AML-193 (cell line): ENCODE results near the gene COL28A1.
"Not testable (repeated sequence)": the region's sequence is repeated elsewhere in the genome, so short reads cannot be mapped to it uniquely, and the experiment has no call there.

Source experiments
- DNase-seq, 2 experiments: peaks; one replicate each; lab custom pipeline; 2025; lab: John Stamatoyannopoulos, UW

COL28A1 gene

DNA sequence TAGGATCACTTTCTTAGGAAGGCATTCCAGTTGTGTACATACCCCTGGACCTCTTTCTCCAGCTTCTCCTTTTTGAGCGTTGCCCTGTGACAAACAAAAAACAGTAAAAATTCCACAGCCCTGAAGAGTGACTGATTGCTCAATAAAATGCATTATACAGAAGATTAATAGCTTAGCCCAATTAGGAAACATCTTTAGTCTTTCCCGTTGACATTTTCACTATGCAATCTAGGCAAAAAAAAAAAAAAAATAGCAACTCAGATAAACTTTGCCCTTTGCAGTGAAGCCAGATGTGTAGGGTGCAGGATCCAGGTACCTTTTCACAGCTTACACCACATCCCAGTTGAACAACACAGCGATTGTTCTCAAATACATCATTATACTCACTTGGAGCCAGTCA is 17.9 kb downstream of the COL28A1 start:
- no peak for DNase-seq

DNA sequence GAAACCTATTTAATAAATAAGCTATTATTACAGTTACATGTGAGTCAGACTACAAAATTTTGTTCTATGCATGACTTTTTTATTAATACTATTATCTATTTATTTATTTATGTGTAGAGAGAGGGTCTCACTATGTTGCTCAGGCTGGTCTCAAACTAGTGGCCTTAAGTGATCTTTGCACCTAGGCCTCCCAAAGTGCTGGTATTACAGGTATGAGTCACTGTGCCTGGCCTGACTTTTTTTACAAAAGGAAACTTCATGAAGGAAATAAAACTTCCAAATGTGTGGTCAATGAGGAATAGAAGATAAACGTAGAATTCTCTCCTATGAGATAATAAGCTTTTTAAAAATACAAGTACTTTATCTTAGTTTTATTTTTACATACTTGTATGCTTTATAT is 19.0 kb downstream of the COL28A1 start:
- no peak for DNase-seq

DNA sequence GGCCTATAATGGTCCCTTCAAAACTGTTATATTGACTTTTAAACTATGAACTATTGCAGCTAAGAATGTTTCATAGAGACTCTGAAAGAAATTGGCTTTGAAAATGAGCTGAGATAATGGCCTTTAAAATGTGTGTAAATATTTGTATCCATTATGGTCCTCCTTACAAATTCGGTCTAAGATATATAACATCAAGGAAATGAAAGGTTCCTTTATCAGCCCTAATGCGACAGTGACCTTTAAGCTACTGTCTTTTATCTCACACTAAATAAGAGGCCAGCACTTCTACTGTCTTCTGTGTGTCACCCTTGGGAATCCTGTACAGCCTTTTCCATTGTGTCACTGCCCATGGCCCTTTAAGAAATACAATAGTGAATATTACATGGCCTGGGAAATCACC is 19.5 kb downstream of the COL28A1 start:
- no peak for DNase-seq

DNA sequence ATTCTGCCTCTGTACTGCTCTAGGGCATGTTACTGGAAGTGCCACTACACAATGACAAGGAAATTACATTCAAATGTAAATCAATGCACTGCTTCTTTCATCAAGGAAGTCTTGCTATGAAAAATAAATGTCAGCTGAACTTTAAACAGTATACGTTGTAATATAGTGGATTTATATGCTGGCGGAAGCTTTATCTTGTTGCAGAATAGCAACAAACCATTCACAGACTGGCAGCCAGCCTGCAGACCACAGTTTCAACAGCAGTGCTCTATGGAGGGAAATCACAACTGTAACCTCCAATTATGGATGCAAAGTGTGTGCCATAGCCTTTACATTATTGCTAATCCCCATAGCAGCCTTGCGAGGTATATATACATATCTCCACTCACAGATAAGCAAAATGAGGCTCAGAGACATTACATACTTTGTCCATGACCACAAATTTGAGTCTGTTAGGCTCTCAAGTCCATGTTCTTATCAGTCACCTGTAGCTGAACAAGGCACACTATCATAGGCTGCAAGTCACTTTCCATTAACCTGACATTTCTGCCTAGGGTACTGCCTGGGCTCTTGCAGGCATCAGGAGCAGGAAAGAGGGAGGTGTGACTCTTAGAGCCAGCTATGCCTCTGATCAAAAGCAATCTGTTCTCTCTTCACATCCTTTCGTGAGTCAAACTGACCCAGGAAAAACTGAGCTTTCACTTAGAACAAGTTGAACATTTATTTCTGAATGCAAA is 22.6 kb downstream of the COL28A1 start:
- no peak for DNase-seq

DNA sequence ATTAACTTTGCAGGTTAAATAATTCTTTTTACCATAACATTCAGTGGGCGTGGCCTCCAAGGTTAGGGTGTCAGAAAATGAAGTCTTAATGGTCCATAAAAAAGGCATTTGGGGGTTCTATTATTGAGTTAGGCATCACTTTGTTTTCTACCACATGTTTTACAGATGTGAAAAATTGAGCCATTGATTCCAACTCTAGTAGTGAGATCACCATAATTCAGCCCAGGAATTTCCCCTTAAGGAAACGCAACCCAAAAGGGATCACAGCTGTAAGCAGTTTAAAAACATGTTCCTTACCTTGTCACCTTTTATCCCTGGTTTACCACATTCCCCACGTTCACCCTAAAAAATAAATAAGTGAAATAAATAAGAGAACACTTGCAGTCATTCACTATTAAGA is 24.9 kb downstream of the COL28A1 start:
- no peak for DNase-seq

DNA sequence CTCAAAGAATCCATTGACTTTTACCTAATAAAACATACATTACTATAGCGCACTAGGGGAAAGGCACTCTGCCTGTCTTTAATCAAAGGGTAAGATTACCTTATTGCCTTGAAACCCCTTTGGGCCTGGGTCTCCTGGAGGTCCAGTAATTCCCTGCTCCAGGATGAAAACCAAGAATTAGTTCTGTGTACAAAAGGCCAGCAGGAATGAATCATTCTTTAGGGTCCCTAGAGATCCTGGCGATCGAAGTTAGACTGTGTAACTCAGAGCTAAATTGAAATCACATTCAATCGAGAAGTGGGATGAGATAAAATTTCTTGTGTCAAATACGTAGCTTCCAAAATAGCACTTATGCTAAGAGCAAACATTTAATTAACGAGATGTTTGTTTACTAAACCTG is 29.8 kb downstream of the COL28A1 start:
- DNase-seq: no peak

DNA sequence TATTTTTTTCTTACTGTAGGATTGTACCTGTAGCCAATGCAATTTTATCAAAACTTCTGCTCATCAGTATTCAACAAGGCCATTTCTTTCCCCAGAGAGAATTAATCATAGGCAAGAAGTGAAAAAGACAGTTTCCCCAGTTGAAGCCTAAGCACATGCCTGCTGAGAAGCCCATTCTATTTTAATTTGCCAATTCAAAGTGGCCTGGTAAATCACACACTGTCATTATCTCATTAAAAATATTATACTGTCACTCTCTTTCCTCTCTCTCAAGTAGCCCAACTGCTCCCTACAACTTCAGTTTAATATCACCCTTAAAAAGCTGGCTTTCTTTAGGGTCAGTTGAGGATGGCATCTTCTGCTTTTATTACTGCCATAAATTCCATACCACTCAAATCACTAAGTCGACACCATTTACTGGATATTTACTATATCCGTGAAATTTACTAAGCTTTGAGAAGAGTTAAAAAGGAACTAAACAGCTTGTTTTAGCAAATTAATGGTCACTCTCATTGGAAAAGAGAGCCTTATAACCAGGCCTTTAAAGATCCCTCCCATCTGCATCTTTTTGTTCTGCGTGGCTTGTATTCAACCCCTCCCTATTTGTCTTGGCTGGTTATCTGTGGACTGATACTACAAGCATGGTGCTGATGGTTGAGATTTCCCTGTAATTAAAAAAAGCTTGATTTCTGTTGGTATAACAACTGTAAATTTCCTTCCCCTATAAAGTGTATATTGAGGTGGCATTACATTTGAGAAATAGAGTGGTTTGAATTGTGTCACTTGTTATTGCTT is 30.6 kb downstream of the COL28A1 start:
- no peak for DNase-seq

DNA sequence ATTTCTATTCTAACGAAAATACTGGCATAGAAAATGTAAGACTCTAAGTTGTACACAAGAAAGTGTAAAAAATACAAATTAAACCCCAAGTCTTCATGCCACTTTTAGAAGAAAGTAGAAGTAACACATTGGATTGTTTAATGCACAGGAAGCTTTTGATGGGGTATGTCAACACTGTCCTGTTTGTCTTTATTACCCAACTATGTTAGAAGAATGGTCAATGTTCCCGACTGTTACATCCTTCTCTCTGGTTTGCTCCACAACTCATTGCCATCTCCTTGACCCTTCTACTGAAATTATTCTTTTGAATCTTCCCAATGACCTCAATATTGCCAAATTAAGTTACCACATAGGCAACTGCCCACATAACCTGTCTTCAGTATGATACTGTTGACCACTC is 35.8 kb downstream of the COL28A1 start:
- no peak for DNase-seq

DNA sequence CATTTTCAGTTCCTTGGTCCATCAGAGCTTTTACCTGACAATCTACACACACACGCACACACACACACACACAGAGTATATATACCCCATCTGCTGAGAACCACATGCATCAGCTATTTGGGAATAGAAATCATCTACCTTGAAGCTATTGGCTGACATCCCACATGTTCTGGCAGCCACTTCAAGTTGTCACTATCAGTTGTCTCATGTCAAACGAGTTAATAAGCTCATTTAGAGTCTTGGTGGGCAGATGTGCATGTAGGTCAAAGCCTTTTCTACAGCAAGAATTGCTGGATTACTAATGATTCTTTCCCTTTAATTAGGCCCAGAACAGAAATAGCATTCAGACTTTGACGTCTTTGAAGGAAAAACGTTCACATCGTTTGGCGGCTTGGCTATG is 36.8 kb downstream of the COL28A1 start:
- DNase-seq: no peak

DNA sequence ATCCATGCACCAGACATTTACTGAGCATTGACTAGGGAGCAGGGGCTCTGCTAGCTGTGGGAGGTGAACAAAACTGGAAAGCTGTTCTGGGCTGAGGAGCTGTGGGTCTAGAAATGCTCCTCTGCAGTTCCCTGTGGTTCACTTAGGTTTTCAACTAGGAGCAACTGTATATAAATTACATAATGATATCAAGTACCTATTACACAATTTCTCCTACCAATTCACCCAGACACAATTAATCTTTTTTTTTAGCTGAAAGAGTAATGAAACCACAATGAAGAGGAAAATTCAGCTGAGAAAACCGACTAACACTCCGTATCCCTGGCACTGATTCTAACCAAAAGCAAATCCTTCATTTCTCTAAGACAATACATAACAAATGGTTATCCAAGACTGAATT is 39.4 kb downstream of the COL28A1 start:
- no peak for DNase-seq

DNA sequence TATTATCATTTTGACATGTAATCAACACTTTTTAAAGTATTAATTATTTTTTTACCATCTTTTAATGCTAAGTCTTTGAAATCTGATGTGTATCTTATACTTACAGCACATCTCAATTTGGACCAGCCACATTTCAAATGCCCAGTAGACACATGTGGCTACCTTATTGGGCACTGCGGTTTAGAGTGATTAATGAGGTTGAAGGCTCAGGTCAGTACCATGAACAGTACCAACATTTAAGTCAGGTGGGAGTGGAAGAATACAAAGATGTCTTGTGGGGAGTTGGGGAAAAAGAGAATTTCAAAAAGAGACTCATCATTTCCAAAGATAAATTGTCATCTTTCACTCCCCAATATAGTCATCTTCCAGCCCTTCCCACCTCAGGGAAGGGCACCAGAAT is 40.5 kb downstream of the COL28A1 start:
- no peak for DNase-seq

DNA sequence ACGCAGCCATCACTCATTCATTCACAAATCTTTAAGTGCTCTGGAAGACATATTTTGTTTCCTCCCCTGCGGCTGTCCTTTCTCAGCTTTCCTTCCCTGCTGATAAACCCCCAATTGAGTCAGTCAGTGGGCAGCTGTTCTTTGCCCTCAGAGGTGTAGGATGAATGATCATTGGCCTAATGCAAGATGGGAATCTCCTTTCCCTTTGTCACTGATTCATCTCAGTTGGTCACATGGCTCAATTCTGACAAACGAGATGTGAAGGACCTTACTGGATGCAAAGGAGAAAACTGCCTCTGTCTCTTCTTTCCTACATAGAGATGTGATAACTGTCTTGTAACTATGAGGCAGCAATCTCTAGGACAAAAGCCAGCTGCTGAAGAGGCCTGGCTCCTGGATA is 44.6 kb downstream of the COL28A1 start:
- no peak for DNase-seq

DNA sequence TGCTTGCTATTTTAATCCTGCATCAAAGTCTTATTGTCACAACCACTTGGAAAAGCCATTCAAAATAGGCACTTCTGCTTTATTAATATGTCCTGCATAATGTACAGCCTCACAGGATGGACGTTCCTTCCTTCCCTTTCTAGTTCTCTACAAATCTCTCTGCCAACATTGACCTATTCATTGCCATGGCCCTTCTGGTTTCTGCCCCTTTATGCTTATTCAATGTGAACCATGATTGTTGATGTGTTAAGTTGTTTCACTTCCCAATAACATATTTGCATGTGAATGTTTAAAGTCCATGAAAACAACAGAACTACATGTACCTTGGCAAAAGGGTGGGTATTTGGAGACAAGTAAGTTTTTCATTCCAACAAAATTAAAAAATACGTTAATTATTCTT is 45.7 kb downstream of the COL28A1 start:
- DNase-seq: no peak

DNA sequence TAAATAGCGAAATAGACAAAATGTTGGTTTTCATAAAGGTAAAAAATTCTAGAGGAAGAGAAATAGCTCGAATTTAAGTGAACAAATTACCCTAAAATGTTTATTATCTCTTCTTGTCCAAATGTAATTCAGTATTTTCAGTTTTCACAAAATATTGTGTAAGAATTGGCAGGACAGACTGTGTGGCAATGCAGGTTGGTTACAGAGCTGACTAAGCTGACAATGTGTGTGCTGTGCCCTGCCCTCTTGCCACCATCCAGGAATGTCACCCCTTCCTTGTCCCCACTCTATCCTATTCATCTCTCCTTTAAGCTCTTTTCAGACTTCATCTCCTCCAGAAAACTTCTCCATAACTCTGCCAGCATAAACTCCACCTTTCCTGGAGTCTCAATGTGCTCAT is 46.1 kb downstream of the COL28A1 start:
- no peak for DNase-seq

DNA sequence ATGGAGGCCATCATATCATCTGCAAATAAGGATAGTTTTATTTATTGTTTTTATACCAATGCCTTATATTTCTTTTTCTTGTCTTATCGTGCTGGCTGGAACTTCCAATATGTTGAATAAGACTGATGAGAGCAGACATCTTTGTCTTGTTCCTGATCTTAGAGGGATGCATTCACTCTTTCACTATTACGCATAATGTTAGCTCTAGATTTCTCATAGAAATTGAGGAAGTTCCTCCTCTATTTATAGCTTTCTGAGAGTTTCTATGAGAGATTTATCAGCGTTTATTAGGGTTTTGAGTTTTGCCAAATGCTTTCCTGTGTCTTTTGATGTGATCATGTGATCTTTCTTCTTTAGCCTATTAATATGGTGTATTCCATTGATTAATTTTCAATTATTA is 49.3 kb downstream of the COL28A1 start:
- DNase-seq: no peak

DNA sequence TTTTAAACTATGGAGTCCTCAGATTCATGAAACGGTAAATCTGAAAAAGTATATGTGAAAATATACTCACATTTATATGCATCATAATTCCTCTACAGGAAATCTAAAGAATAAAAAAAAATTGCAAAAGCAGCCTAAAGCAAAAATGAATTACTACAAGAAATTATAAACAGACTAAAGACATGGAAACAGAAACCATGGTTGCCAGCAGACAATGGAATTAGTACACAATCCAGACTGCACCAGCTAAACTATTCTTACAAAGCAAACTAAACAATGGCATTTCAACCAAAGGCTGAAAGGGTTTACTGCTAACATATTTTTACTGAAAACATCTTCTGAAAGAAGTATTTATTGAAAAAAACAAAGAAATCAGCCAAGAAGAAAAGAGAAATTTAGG is 51.6 kb downstream of the COL28A1 start:
- DNase-seq: no peak

DNA sequence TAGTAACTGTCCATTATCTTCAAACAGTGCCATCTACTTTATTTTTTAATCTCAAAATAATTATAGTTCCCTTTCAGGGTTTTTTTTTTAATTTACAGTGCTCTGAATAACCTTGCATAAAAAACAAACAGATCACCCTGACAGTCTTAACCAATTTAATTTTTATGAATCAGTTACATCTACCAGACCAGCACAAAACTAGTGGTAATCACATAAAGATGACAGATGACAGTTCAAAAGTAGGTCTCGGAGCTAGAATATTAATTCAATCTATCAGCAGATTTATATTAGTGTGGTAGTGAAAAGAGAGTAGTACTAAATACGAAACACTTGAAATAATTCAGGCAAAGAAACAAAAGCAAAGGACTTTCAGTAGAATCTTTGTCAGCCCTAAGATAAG is 53.9 kb downstream of the COL28A1 start:
- no peak for DNase-seq

DNA sequence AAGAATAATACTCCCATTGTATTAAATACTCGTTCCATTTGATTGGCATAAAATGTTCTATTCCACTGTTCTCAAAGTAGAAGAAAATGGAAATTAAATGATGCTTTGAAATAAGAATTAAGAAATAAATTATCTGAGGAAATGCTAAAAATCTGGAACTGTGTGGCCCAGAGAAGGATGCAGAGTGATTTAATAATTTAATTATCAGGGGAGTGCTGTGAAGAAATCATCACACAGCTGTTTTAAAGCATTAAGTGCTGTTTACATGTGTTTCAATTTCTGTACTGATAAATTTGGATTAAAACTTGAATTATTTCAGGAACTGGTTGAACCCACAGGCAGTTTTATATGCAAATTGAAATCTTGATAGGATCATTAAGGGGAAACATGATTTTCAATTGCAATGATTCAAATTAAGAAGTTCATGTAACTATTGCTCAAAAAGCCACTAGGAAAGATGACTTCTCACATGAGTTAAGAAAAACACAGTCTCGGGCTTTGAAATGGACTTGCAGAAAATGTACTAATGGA is 56.3 kb downstream of the COL28A1 start:
- no peak for DNase-seq

DNA sequence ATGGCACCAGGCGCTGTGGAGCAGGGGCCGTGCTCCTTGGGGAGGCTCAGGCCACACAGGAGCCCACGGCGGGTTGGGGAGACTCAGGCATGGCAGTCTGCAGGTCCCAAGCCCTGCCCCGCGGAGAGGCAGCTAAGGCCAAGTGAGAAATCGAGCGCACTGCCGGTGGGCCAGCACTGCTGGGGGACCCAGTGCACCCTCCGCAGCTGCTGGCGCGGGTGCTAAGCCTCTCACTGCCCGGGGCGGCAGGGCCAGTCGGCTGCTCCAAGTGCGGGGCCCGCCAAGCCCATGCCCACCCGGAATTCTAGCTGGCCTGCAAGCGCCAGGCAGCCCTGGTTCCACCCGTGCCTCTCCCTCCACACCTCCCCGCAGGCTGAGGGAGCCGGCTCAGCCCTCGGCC is 57.1 kb downstream of the COL28A1 start:
- no peak for DNase-seq

DNA sequence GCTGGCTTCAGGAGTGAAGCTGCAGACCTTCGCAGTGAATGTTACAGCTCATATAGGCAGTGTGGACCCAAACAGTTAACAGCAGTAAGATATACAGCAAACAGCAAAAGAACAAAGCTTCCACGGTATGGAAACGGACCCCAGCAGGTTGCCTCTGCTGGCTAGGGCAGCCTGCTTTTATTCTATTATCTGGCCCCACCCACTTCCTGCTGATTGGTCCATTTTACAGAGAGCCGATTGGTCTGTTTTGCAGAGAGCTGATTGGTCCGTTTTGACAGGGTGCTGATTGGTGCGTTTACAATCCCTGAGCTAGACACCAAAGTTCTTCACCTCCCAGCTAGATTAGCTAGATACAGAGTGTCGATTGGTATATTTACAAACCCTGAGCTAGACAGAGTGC is 58.0 kb downstream of the COL28A1 start:
- DNase-seq: not testable (repeated sequence)

DNA sequence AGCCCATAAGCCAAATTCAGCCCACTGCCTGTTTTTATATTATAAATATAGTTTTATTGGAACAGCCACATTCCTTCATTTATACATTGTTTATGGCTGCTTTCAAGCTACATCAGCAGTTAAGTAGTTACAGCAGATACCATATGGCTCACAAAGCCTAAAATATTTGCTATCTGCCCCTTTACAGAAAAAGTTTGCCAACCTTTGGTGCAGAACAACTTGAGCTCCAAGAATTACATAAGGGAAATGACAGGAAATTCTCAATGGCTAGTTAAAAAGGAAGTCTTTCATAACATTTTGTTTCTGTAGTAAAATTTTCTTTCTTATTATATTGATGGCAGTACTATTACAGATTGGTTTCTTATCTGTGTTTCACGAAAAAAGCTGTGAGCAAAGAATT is 59.3 kb downstream of the COL28A1 start:
- DNase-seq: no peak

DNA sequence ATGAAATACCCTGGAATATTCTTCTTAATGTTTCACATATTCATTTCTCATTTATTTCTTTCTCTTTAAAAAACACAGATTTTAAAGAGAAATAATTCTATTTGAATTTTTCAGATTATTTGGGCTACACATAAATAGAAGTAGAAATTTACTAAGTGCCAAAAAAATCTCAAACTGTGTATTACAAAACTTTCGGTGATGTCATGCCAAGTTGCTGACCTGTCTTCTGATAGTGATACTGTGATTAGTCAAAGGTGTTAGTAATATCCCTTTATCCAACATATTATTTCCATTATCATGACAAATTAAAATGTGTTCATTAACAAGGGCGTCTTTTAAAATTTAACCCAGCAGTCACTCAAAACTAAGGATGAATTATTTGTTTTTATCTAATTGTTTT is 60.1 kb downstream of the COL28A1 start:
- no peak for DNase-seq

DNA sequence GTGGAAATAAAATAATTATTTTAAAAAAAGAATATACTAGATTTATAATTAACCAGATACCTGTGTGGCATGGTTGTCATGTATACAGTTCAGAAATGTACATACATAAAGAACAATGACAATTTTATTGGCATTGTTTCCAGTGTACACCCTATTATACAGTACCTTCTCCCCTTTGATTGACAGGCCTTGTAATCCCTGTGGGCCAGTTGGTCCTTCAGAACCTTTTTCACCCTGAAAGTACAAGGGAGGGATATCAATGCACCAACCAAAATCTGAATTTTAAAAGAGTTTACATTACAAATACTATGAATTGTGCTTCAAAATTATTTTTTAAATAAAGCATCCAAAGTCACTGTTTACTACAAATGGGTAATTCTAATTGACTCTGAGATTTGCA is 61.2 kb downstream of the COL28A1 start:
- no peak for DNase-seq
